PC-3 (cell line): ENCODE measurements around the gene PDHA1.

ENCODE experiments used
- CTCF ChIP-seq: fragments of 300-600 bp; sonication (generic); conservative IDR thresholded peaks from 2 replicates; pipeline ENCODE4 v1.5.1; 2017; ENCODE audit warnings: antibody characterized with exemption, low read depth, mild to moderate bottlenecking, low read length
- EZH2 ChIP-seq: fragments of 300-600 bp; sonication (generic); IDR thresholded peaks from one replicate; pipeline ENCODE4 v1.6.1; 2017; ENCODE audit warnings: antibody characterized with exemption, mild to moderate bottlenecking, low read length; ENCODE audit not compliant: unreplicated experiment

- no peak for TF ChIP-seq CTCF
- TF ChIP-seq EZH2 = no peak
These were observed 44.4 kb downstream of the PDHA1 start for GRCh38 chrX:19388064-19388679.
